ENCODE measurements around the gene CFAP91. TPM values are rescaled to one million over a fixed set of nuclear protein-coding genes. Genes with fewer than 3 reads are reported as not detected.
A peak's percentile ranks its signal among the peaks of the same experiment; 100 is the strongest.

The CFAP91 gene
- total RNA-seq, 1 donor from 2014 or later: 19.9 TPM

GRCh38 chr3:119731560-119732343 is 28.9 kb downstream of the CFAP91 start:
- Histone ChIP-seq H3K9ac (no peak overlapping the region), H3K4me2 (peak overlapping the region; percentile 48), H3K27ac (no peak overlapping the region), H3K79me2 (ENCODE audit: low read depth) (no peaks in the 10 kb centered on the region), H3K4me3 (no peak overlapping the region), H3K9me3 (ENCODE audit: low read depth) (no peaks in the 10 kb centered on the region), H3K4me1 (peaks cover 17% of the 10 kb centered on the region), H2AFZ (replicated peaks) (no peak overlapping the region), H3F3A (ENCODE audit: low read depth) (no peaks in the 10 kb centered on the region), H3K36me3 (no peaks in the 10 kb centered on the region), H3K27me3 (no peaks in the 10 kb centered on the region), H4K20me1 (ENCODE audit: low read depth) (no peaks in the 10 kb centered on the region)
- Mint-ChIP-seq H3K4me3 (peak overlapping the region; percentile 59), H3K27me3 (ENCODE audit: insufficient read depth, low read depth) (no peaks in the 10 kb centered on the region), H3K4me1 (peaks cover 13% of the 10 kb centered on the region), H3K36me3 (peaks cover 28% of the 10 kb centered on the region), H3K9me3 (no peaks in the 10 kb centered on the region), H3K27ac (peak overlapping the region; percentile 80)
- peak; percentile 65 for DNase-seq (ENCODE audit: low spot score)
- TF ChIP-seq EZH2 (IDR thresholded peaks at IDR 0.05) (no peak), EZH2phosphoT487 (IDR thresholded peaks at IDR 0.05) (no peak)
- TF ChIP-seq, protein P1, sequence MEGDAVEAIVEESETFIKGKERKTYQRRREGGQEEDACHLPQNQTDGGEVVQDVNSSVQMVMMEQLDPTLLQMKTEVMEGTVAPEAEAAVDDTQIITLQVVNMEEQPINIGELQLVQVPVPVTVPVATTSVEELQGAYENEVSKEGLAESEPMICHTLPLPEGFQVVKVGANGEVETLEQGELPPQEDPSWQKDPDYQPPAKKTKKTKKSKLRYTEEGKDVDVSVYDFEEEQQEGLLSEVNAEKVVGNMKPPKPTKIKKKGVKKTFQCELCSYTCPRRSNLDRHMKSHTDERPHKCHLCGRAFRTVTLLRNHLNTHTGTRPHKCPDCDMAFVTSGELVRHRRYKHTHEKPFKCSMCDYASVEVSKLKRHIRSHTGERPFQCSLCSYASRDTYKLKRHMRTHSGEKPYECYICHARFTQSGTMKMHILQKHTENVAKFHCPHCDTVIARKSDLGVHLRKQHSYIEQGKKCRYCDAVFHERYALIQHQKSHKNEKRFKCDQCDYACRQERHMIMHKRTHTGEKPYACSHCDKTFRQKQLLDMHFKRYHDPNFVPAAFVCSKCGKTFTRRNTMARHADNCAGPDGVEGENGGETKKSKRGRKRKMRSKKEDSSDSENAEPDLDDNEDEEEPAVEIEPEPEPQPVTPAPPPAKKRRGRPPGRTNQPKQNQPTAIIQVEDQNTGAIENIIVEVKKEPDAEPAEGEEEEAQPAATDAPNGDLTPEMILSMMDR (IDR thresholded peaks at IDR 0.05): no peak

- Histone ChIP-seq H3K9me3 (ENCODE audit: low read depth) (no peaks in the 10 kb centered on the region), H3K27ac (no peak overlapping the region), H3K4me1 (peaks cover 14% of the 10 kb centered on the region), H3F3A (ENCODE audit: low read depth) (no peaks in the 10 kb centered on the region), H3K9ac (no peak overlapping the region), H2AFZ (replicated peaks) (no peak overlapping the region), H3K4me2 (no peak overlapping the region), H3K27me3 (no peaks in the 10 kb centered on the region), H4K20me1 (ENCODE audit: low read depth) (no peaks in the 10 kb centered on the region), H3K4me3 (no peak overlapping the region), H3K36me3 (no peaks in the 10 kb centered on the region), H3K79me2 (ENCODE audit: low read depth) (no peaks in the 10 kb centered on the region)
- H3K27ac Mint-ChIP-seq: no peak overlapping the region
- no peak overlapping the region for H3K4me3 Mint-ChIP-seq
- no peaks in the 10 kb centered on the region for H3K27me3 Mint-ChIP-seq (ENCODE audit: insufficient read depth, low read depth)
- DNase-seq (ENCODE audit: low spot score): no peak
- peaks cover 13% of the 10 kb centered on the region for H3K4me1 Mint-ChIP-seq
- peaks cover 23% of the 10 kb centered on the region for H3K36me3 Mint-ChIP-seq
- TF ChIP-seq EZH2phosphoT487 (IDR thresholded peaks at IDR 0.05) (no peak), EZH2 (IDR thresholded peaks at IDR 0.05) (no peak)
- TF ChIP-seq, protein P1 (IDR thresholded peaks at IDR 0.05): no peak
- H3K9me3 Mint-ChIP-seq: no peaks in the 10 kb centered on the region
These were observed 31.0 kb downstream of the CFAP91 start for GRCh38 chr3:119733812-119734211.

GRCh38 chr3:119738741-119739140 is 35.9 kb downstream of the CFAP91 start:
- Histone ChIP-seq H3F3A (ENCODE audit: low read depth) (no peaks in the 10 kb centered on the region), H3K27ac (no peak overlapping the region), H3K79me2 (ENCODE audit: low read depth) (no peaks in the 10 kb centered on the region), H3K4me2 (no peak overlapping the region), H3K4me3 (no peak overlapping the region), H3K9me3 (ENCODE audit: low read depth) (no peaks in the 10 kb centered on the region), H3K4me1 (no peaks in the 10 kb centered on the region), H2AFZ (replicated peaks) (no peak overlapping the region), H3K27me3 (no peaks in the 10 kb centered on the region), H4K20me1 (ENCODE audit: low read depth) (no peaks in the 10 kb centered on the region), H3K9ac (no peak overlapping the region), H3K36me3 (no peaks in the 10 kb centered on the region)
- H3K36me3 Mint-ChIP-seq: peaks cover 15% of the 10 kb centered on the region
- TF ChIP-seq EZH2 (IDR thresholded peaks at IDR 0.05) (no peak), EZH2phosphoT487 (IDR thresholded peaks at IDR 0.05) (no peak)
- TF ChIP-seq, protein P1 (IDR thresholded peaks at IDR 0.05): no peak
- H3K27ac Mint-ChIP-seq: no peak overlapping the region
- no peak for DNase-seq (ENCODE audit: low spot score)
- H3K4me1 Mint-ChIP-seq: no peaks in the 10 kb centered on the region
- H3K4me3 Mint-ChIP-seq: no peak overlapping the region
- H3K9me3 Mint-ChIP-seq: no peaks in the 10 kb centered on the region
- H3K27me3 Mint-ChIP-seq (ENCODE audit: insufficient read depth, low read depth): no peaks in the 10 kb centered on the region

All from neural progenitor cell (in vitro differentiated cells).